ENCODE results near the gene TSGA10IP.

Gene TSGA10IP

GRCh38 chr11:66008095-66008467, 62.8 kb downstream of the TSGA10IP start:
- DNase-seq (ENCODE audit: low read depth), result no peak

GRCh38 chr11:66008468-66009101, 63.3 kb downstream of the TSGA10IP start:
- DNase-seq (ENCODE audit: low read depth), result no peak
